GM23338 (cell line): ENCODE data around the gene TTC28. TPM values are rescaled to one million over a fixed set of nuclear protein-coding genes. Genes with fewer than 3 reads are reported as not detected.

Source experiments
- ATAC-seq: fragments of 200-7000 bp; cut with Tn5 transposase; 3 replicates; pipeline ENCODE4 v1.9.1; 2020
- DNase-seq: peaks from one replicate; pipeline ENCODE4 v3.0.0-alpha.2; 2015; ENCODE audit warnings: low spot score
- H2AFZ ChIP-seq: fragments of 200-600 bp; sonication (generic); 2 replicates; pipeline ENCODE4 v1.8.0; 2016; ENCODE audit warnings: antibody characterized with exemption, mild to moderate bottlenecking, moderate library complexity
- H3F3A ChIP-seq: fragments of 200-600 bp; sonication (generic); replicated peaks from 2 replicates; pipeline ENCODE4 v1.8.0; 2017; ENCODE audit warnings: antibody characterized with exemption, mixed run types, low read depth
- H3K27ac ChIP-seq: fragments of 200-600 bp; sonication (generic); 2 replicates; pipeline ENCODE4 v1.6.1; 2016; ENCODE audit warnings: low read depth
- H3K27me3 ChIP-seq: fragments of 200-600 bp; sonication (generic); 2 replicates; pipeline ENCODE4 v1.8.0; 2016; ENCODE audit warnings: mild to moderate bottlenecking, mixed run types, moderate library complexity; ENCODE audit not compliant: insufficient read depth
- H3K36me3 ChIP-seq: fragments of 200-600 bp; sonication (generic); 2 replicates; pipeline ENCODE4 v1.8.0; 2016; ENCODE audit warnings: mild to moderate bottlenecking; ENCODE audit not compliant: insufficient read depth
- H3K4me1 ChIP-seq: fragments of 200-600 bp; sonication (generic); 2 replicates; pipeline ENCODE4 v1.8.0; 2016; ENCODE audit warnings: mild to moderate bottlenecking, moderate library complexity; ENCODE audit not compliant: insufficient read depth
- H3K4me2 ChIP-seq: fragments of 200-600 bp; sonication (generic); 2 replicates; pipeline ENCODE4 v1.7.1; 2017; ENCODE audit warnings: mixed run types
- H3K4me3 ChIP-seq: fragments of 200-600 bp; sonication (generic); 2 replicates; pipeline ENCODE4 v1.6.1; 2016; ENCODE audit warnings: mixed run types
- H3K79me2 ChIP-seq: fragments of 200-600 bp; sonication (generic); replicated peaks from 2 replicates; pipeline ENCODE4 v1.8.0; 2017; ENCODE audit warnings: mild to moderate bottlenecking; ENCODE audit not compliant: insufficient read depth
- H3K9me2 ChIP-seq: fragments of 200-600 bp; sonication (generic); 2 replicates; pipeline ENCODE4 v1.8.0; 2017; ENCODE audit not compliant: insufficient read depth
- H4K20me1 ChIP-seq: fragments of 200-600 bp; sonication (generic); replicated peaks from 2 replicates; pipeline ENCODE4 v1.8.0; 2017; ENCODE audit warnings: mild to moderate bottlenecking; ENCODE audit not compliant: insufficient read depth
- H3K27ac Mint-ChIP-seq: 2 replicates; pipeline ENCODE4 v1.8.0; 2020; ENCODE audit warnings: inconsistent platforms, mild to moderate bottlenecking, moderate library complexity, mixed read lengths
- H3K27me3 Mint-ChIP-seq: 3 replicates; pipeline ENCODE4 v1.8.0; 2022; ENCODE audit warnings: low read depth, mild to moderate bottlenecking, moderate library complexity, mixed read lengths, inconsistent platforms; ENCODE audit not compliant: insufficient read depth, poor library complexity
- H3K36me3 Mint-ChIP-seq: 3 replicates; pipeline ENCODE4 v1.8.0; 2021; ENCODE audit warnings: low read depth, mild to moderate bottlenecking, inconsistent platforms, moderate library complexity, mixed read lengths
- H3K4me1 Mint-ChIP-seq: 3 replicates; pipeline ENCODE4 v1.8.0; 2020; ENCODE audit warnings: mild to moderate bottlenecking, inconsistent platforms, mixed read lengths
- H3K4me3 Mint-ChIP-seq: 3 replicates; pipeline ENCODE4 v1.8.0; 2021; ENCODE audit warnings: moderate library complexity, mild to moderate bottlenecking, inconsistent platforms, mixed read lengths
- H3K9me3 Mint-ChIP-seq: 3 replicates; pipeline ENCODE4 v1.8.0; 2020; ENCODE audit warnings: moderate library complexity, mild to moderate bottlenecking, inconsistent platforms, mixed read lengths
- CREB1 ChIP-seq: fragments of 250-450 bp; sonication (Bioruptor Pico); IDR thresholded peaks from 2 replicates; pipeline ENCODE4 v1.5.0; 2020; ENCODE audit warnings: low read depth, mild to moderate bottlenecking, moderate library complexity
- EZH2 ChIP-seq: fragments of 200-600 bp; sonication (generic); IDR thresholded peaks from one replicate; pipeline ENCODE4 v1.8.0; 2017; ENCODE audit warnings: antibody characterized with exemption, mild to moderate bottlenecking, low read depth; ENCODE audit not compliant: unreplicated experiment
- EZH2phosphoT487 ChIP-seq: fragments of 200-600 bp; sonication (generic); IDR thresholded peaks from one replicate; pipeline ENCODE4 v1.8.1; 2018; ENCODE audit warnings: antibody characterized with exemption; ENCODE audit not compliant: unreplicated experiment
- JUNB ChIP-seq: IDR thresholded peaks from one replicate; pipeline ENCODE4 v1.6.1; 2016; ENCODE audit warnings: antibody characterized with exemption; ENCODE audit not compliant: unreplicated experiment
- NANOG ChIP-seq: IDR thresholded peaks from 2 replicates; pipeline ENCODE4 v1.6.1; 2016; ENCODE audit warnings: antibody characterized with exemption, borderline replicate concordance
- POLR2AphosphoS5 ChIP-seq: IDR thresholded peaks from 2 replicates; pipeline ENCODE4 v1.6.1; 2016; ENCODE audit warnings: antibody characterized with exemption, low read depth
- STAT1 ChIP-seq: IDR thresholded peaks from one replicate; pipeline ENCODE4 v1.6.1; 2016; ENCODE audit warnings: antibody characterized with exemption; ENCODE audit not compliant: unreplicated experiment
- ZNF114 ChIP-seq: fragments of 250-450 bp; sonication (Bioruptor Pico); IDR thresholded peaks from 2 replicates; pipeline ENCODE4 v1.5.0; 2020; ENCODE audit warnings: mild to moderate bottlenecking, moderate library complexity
- ZNF331 ChIP-seq: fragments of 250-450 bp; sonication (Bioruptor Pico); IDR thresholded peaks from 2 replicates; pipeline ENCODE4 v1.5.0; 2020; ENCODE audit warnings: low read depth, mild to moderate bottlenecking, moderate library complexity
- polyA plus RNA-seq: library from polyadenylated mRNA; unstranded; fragments of >200 nt; fragmentation: Nextera tagmentation; extraction: Ambion mirVana; gene quantifications from 2 replicates; pipeline ENCODE4 v1.2.1, GENCODE V29; 2016
- total RNA-seq: library from RNA; depleted of rRNA; stranded (reverse); fragments of >200 nt; shearing (Covaris generic); gene quantifications from 2 replicates; pipeline ENCODE4 v1.2.3, GENCODE V29; 2014
- TF ChIP-seq, protein P1 (sequence below), 2 experiments: fragments of 200-600 bp in 1 of 2; sonication (generic) in 1 of 2; conservative IDR thresholded peaks; 2 replicates each; pipeline versions ENCODE4 v1.5.1 to v1.6.1; 2016 to 2017; ENCODE audit warnings: antibody characterized with exemption in 2 of 2, low read depth in 2 of 2, mild to moderate bottlenecking in 2 of 2, moderate library complexity in 1 of 2
- TF ChIP-seq, protein P2 (sequence below): fragments of 250-450 bp; sonication (Bioruptor Pico); IDR thresholded peaks from 2 replicates; pipeline ENCODE4 v1.5.0; 2020; ENCODE audit warnings: mild to moderate bottlenecking, moderate library complexity
- TF ChIP-seq, protein P3 (sequence below): IDR thresholded peaks from 2 replicates; pipeline ENCODE4 v1.6.1; 2016; ENCODE audit warnings: antibody characterized with exemption
- TF ChIP-seq, protein P4 (sequence below): IDR thresholded peaks from one replicate; pipeline ENCODE4 v1.6.1; 2018; ENCODE audit warnings: antibody characterized with exemption; ENCODE audit not compliant: unreplicated experiment

Gene TTC28
- total and polyA plus RNA-seq, 2 experiments from 2014 or later, result 4.5 to 16.1 TPM

DNA sequence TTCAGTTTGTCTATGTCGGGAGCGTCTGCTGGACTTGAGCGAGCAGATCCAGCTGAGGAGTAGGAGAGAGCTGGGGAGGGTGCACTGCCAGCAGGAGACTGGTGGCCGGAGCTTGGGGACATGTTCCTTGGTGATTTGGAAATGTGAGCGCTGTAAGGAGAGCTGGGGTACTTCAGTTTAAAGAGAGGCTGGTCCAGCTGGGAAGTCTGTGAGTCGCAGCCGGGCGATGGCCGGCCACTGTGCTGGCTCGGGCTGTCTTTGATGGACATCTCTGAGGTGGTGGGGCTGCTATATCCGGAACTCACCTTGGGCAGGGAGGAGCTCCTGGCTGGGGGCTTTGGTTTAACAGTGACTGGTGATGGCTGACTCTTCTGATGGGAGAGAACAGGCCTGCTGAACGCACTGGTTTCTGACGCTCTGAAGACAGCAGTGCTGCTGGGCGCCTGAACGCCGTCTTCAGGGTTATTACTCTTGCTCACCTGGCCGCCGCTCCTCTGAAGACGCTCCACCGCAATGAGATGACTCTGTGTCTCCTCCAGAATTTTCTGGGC lies 696.9 kb downstream of the TTC28 start:
- Histone ChIP-seq H4K20me1 (no peaks in the 10 kb centered on the region), H2AFZ (no peak overlapping the region), H3K36me3 (no peaks in the 10 kb centered on the region), H3F3A (no peaks in the 10 kb centered on the region), H3K9me2 (no peaks in the 10 kb centered on the region), H3K79me2 (no peaks in the 10 kb centered on the region), H3K27ac (no peak overlapping the region), H3K27me3 (no peaks in the 10 kb centered on the region), H3K4me1 (peaks cover 11% of the 10 kb centered on the region), H3K4me2 (no peak overlapping the region), H3K4me3 (no peak overlapping the region)
- Mint-ChIP-seq H3K4me1 (peaks cover 16% of the 10 kb centered on the region), H3K9me3 (no peaks in the 10 kb centered on the region), H3K4me3 (no peak overlapping the region), H3K27me3 (peaks cover 9% of the 10 kb centered on the region), H3K27ac (peak overlapping the region; percentile 32; the same call in 1 of the 2 replicates), H3K36me3 (peaks cover 9% of the 10 kb centered on the region)
- no peak for TF ChIP-seq ZNF331 (CRISPR knock-in tag)
- TF ChIP-seq POLR2AphosphoS5, result no peak
- TF ChIP-seq, protein P1, sequence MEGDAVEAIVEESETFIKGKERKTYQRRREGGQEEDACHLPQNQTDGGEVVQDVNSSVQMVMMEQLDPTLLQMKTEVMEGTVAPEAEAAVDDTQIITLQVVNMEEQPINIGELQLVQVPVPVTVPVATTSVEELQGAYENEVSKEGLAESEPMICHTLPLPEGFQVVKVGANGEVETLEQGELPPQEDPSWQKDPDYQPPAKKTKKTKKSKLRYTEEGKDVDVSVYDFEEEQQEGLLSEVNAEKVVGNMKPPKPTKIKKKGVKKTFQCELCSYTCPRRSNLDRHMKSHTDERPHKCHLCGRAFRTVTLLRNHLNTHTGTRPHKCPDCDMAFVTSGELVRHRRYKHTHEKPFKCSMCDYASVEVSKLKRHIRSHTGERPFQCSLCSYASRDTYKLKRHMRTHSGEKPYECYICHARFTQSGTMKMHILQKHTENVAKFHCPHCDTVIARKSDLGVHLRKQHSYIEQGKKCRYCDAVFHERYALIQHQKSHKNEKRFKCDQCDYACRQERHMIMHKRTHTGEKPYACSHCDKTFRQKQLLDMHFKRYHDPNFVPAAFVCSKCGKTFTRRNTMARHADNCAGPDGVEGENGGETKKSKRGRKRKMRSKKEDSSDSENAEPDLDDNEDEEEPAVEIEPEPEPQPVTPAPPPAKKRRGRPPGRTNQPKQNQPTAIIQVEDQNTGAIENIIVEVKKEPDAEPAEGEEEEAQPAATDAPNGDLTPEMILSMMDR (conservative IDR thresholded peaks at IDR 0.05; ENCODE audit: low read depth in 2 of 2), result no peak
- TF ChIP-seq EZH2, result no peak
- TF ChIP-seq, protein P2, sequence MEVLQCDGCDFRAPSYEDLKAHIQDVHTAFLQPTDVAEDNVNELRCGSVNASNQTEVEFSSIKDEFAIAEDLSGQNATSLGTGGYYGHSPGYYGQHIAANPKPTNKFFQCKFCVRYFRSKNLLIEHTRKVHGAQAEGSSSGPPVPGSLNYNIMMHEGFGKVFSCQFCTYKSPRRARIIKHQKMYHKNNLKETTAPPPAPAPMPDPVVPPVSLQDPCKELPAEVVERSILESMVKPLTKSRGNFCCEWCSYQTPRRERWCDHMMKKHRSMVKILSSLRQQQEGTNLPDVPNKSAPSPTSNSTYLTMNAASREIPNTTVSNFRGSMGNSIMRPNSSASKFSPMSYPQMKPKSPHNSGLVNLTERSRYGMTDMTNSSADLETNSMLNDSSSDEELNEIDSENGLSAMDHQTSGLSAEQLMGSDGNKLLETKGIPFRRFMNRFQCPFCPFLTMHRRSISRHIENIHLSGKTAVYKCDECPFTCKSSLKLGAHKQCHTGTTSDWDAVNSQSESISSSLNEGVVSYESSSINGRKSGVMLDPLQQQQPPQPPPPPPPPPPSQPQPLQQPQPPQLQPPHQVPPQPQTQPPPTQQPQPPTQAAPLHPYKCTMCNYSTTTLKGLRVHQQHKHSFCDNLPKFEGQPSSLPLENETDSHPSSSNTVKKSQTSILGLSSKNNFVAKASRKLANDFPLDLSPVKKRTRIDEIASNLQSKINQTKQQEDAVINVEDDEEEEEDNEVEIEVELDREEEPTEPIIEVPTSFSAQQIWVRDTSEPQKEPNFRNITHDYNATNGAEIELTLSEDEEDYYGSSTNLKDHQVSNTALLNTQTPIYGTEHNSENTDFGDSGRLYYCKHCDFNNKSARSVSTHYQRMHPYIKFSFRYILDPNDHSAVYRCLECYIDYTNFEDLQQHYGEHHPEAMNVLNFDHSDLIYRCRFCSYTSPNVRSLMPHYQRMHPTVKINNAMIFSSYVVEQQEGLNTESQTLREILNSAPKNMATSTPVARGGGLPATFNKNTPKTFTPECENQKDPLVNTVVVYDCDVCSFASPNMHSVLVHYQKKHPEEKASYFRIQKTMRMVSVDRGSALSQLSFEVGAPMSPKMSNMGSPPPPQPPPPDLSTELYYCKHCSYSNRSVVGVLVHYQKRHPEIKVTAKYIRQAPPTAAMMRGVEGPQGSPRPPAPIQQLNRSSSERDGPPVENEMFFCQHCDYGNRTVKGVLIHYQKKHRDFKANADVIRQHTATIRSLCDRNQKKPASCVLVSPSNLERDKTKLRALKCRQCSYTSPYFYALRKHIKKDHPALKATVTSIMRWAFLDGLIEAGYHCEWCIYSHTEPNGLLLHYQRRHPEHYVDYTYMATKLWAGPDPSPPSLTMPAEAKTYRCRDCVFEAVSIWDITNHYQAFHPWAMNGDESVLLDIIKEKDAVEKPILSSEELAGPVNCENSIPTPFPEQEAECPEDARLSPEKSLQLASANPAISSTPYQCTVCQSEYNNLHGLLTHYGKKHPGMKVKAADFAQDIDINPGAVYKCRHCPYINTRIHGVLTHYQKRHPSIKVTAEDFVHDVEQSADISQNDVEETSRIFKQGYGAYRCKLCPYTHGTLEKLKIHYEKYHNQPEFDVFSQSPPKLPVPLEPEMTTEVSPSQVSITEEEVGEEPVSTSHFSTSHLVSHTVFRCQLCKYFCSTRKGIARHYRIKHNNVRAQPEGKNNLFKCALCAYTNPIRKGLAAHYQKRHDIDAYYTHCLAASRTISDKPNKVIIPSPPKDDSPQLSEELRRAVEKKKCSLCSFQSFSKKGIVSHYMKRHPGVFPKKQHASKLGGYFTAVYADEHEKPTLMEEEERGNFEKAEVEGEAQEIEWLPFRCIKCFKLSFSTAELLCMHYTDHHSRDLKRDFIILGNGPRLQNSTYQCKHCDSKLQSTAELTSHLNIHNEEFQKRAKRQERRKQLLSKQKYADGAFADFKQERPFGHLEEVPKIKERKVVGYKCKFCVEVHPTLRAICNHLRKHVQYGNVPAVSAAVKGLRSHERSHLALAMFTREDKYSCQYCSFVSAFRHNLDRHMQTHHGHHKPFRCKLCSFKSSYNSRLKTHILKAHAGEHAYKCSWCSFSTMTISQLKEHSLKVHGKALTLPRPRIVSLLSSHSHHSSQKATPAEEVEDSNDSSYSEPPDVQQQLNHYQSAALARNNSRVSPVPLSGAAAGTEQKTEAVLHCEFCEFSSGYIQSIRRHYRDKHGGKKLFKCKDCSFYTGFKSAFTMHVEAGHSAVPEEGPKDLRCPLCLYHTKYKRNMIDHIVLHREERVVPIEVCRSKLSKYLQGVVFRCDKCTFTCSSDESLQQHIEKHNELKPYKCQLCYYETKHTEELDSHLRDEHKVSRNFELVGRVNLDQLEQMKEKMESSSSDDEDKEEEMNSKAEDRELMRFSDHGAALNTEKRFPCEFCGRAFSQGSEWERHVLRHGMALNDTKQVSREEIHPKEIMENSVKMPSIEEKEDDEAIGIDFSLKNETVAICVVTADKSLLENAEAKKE (CRISPR knock-in tag), result no peak
- TF ChIP-seq STAT1, result no peak
- no peak for TF ChIP-seq JUNB
- TF ChIP-seq, protein P3, sequence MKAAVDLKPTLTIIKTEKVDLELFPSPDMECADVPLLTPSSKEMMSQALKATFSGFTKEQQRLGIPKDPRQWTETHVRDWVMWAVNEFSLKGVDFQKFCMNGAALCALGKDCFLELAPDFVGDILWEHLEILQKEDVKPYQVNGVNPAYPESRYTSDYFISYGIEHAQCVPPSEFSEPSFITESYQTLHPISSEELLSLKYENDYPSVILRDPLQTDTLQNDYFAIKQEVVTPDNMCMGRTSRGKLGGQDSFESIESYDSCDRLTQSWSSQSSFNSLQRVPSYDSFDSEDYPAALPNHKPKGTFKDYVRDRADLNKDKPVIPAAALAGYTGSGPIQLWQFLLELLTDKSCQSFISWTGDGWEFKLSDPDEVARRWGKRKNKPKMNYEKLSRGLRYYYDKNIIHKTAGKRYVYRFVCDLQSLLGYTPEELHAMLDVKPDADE, result no peak
- TF ChIP-seq, protein P4, sequence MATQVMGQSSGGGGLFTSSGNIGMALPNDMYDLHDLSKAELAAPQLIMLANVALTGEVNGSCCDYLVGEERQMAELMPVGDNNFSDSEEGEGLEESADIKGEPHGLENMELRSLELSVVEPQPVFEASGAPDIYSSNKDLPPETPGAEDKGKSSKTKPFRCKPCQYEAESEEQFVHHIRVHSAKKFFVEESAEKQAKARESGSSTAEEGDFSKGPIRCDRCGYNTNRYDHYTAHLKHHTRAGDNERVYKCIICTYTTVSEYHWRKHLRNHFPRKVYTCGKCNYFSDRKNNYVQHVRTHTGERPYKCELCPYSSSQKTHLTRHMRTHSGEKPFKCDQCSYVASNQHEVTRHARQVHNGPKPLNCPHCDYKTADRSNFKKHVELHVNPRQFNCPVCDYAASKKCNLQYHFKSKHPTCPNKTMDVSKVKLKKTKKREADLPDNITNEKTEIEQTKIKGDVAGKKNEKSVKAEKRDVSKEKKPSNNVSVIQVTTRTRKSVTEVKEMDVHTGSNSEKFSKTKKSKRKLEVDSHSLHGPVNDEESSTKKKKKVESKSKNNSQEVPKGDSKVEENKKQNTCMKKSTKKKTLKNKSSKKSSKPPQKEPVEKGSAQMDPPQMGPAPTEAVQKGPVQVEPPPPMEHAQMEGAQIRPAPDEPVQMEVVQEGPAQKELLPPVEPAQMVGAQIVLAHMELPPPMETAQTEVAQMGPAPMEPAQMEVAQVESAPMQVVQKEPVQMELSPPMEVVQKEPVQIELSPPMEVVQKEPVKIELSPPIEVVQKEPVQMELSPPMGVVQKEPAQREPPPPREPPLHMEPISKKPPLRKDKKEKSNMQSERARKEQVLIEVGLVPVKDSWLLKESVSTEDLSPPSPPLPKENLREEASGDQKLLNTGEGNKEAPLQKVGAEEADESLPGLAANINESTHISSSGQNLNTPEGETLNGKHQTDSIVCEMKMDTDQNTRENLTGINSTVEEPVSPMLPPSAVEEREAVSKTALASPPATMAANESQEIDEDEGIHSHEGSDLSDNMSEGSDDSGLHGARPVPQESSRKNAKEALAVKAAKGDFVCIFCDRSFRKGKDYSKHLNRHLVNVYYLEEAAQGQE, result no peak
- TF ChIP-seq ZNF114 (CRISPR knock-in tag), result no peak
- TF ChIP-seq NANOG, result no peak
- no peak for TF ChIP-seq CREB1 (CRISPR knock-in tag)
- no peak for TF ChIP-seq EZH2phosphoT487
- no peak for ATAC-seq
- no peak for DNase-seq
